Erythroblast (primary cell): Measurements from ENCODE around the gene NPLOC4.

Source experiments
- DNase-seq, 2 experiments: peaks; one replicate each; lab custom pipeline; 2025; lab: John Stamatoyannopoulos, UW
- GATA1 ChIP-seq: IDR thresholded peaks from 2 replicates; pipeline ENCODE4 v1.6.1; 2011; ENCODE audit warnings: low read depth, mild to moderate bottlenecking, control low read depth, low read length, moderate library complexity
- POLR2A ChIP-seq: IDR thresholded peaks from 2 replicates; pipeline ENCODE4 v1.6.1; 2011; ENCODE audit warnings: mild to moderate bottlenecking, low read length

The NPLOC4 gene

GRCh38 chr17:81652906-81653771 is 16.2 kb upstream of the NPLOC4 start:
- TF ChIP-seq POLR2A: no peak
- TF ChIP-seq GATA1: no peak
- DNase-seq: peak; percentile 19 to 35

DNA sequence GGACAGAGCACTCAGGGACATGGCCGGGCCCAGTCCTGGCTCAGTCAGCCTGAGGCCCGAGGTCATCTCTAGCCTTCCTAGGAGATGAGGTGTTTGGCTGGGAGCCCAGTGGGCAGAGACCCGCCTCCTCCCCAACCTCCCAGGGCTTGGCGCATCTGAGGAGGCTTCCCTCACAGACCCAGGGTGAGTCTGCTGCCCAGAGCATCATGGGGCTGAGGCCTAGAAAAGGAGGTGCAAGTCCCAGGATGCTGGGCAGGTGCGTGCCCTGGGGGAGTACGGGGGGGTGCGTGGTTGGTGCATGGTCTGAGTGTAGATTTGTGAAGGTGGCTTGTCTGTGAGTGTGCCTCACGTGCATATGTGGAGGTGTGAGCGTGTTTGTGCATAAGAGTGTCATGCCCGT is 14.8 kb upstream of the NPLOC4 start:
- peak; percentile 66 to 67 for DNase-seq
- TF ChIP-seq GATA1 (no peak), POLR2A (no peak)

DNA sequence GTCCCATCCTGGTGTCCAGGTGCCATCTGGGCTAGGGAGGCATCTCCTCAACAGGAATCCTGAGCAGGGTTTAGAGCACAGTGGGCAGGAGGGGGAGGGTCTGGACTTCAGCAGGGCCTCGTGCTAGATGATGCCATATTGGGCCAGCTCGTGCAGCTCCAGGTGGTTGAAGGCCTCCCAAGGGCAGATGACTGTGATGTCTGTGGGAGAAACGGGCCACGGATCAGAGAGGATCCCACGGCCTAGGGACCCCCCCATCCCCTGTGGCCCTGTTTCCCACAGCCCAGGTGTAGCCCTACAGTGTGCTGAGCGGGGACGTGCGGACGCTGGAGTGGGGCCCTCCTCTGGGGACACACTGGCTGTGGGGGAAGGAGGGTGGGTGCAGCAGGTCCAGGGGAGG is 14.0 kb upstream of the NPLOC4 start:
- no peak for DNase-seq
- no peak for TF ChIP-seq POLR2A
- no peak for TF ChIP-seq GATA1

DNA sequence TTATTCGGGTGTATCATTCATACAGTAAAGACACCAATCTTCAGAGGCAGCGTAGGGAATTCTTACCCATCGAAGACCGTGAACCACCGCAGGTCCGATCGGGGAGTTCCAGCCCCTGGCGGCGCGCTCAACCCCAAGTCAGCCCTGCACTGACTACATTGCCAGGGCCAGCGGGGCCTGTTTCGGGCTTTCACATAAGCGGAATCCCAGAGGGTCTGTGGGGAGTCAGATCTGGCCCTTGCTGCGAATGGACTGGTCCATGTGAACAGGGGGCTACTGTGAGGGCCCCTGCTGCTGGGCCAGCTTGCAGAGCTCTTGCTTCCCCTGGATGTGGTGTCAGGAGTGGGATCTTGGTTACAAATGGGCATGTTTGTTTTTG is 11.8 kb upstream of the NPLOC4 start:
- TF ChIP-seq GATA1: no peak
- no peak for TF ChIP-seq POLR2A
- DNase-seq: peak; percentile 17 to 25

DNA sequence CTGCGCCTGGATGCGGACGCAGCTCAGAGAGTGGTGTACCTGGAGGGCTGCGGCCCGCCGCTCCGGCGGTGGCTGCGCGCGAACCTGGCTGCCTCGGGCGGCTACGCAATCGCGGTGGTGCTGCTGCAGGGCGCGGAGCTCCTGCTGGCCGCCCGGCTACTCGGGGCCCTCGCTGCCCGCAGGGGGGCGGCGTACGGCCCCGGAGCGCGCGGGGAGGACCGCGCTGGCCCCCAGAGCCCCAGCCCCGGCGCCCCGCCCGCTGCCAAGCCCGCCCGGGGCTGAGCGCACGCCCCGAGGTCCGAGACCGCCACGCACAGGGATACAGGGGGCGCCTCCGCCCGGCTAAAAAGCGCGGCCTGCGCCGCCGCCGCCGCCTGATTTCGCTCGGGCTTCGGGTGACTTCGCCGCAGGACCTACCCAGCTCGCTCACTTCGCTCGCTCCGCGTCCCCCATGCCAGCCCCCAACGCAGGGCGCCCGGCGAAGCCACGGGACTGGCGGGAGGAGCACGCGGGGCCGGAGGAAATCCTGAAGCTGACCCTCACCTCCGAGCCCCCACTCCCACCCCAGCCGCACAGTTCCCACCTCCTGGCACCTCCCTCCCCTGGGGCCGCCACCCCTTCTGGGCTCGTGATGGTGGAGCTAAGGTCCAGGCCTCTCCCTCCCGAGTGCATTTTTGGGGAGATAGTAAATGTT is 11.2 kb upstream of the NPLOC4 start:
- DNase-seq: peak; percentile 30 to 34
- TF ChIP-seq POLR2A (no peak), GATA1 (no peak)

GRCh38 chr17:81647640-81648012 is 10.7 kb upstream of the NPLOC4 start:
- TF ChIP-seq POLR2A: no peak
- TF ChIP-seq GATA1: no peak
- DNase-seq: no peak

GRCh38 chr17:81646869-81647600 is 10.1 kb upstream of the NPLOC4 start:
- TF ChIP-seq GATA1: no peak
- peak; percentile 53 for TF ChIP-seq POLR2A
- peak; percentile 80 to 91 for DNase-seq

DNA sequence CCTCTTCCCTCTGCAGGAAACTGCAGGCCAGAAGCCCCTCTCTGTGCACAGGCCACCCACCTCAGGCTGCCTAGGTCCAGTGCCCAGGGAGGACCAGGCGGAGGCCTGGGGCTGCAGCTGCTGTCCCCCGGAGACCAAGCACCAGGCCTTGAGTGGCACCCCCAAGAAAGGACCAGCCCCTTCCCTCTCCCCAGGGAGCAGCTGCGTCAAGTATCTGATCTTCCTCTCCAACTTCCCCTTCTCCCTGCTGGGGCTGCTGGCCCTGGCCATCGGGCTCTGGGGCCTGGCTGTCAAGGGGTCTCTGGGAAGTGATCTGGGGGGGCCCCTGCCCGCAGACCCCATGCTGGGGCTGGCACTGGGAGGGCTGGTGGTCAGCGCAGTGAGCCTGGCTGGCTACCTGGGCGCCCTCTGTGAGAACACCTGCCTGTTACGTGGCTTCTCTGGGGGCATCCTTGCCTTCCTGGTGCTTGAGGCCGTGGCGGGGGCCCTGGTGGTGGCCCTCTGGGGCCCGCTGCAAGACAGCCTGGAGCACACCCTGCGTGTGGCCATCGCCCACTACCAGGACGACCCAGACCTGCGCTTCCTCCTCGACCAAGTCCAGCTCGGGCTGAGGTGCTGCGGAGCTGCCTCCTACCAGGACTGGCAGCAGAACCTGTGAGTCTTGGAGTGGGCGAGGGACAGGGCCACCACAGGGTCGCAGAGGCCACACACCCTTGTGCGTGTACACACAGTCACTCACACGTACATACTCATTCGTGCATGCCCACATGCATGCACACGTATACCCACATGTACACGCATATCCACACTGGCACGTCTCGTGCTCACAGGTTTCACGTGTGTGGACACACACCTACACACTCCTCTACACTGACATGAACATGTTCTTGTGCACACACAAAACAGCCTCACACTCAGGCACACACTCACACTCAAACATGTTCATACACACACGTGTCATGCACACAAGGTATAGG is 8.4 kb upstream of the NPLOC4 start:
- peak in 1 of 2 experiments; percentile 15 for DNase-seq
- TF ChIP-seq POLR2A: no peak
- no peak for TF ChIP-seq GATA1

- DNase-seq: no peak
- no peak for TF ChIP-seq POLR2A
- no peak for TF ChIP-seq GATA1
These were observed 7.6 kb upstream of the NPLOC4 start for GRCh38 chr17:81644496-81644895.

GRCh38 chr17:81641825-81642489 is 5.0 kb upstream of the NPLOC4 start:
- peak in 1 of 2 experiments; percentile 28 for DNase-seq
- TF ChIP-seq GATA1: no peak
- no peak for TF ChIP-seq POLR2A

DNA sequence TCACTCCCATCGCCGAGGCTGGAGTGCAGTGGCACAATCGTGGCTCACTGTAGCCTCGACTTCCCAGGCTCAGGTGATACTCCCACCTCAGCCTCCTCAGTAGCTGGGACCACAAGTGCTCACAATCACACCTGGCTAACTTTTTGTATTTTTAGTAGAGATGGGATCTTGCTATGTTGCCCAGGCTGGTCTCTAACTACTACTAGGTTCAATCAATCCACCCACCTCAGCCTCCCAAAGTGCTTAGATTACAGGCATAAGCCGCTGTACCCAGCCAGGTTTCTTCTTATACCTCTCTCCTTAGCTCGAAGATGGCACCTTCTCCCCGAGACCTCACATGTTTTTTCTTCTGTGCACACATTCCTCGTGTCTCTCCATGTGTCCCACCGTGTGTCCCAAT is 3.1 kb upstream of the NPLOC4 start:
- DNase-seq: no peak
- TF ChIP-seq GATA1: no peak
- TF ChIP-seq POLR2A: no peak

GRCh38 chr17:81638683-81639082 is 1.8 kb upstream of the NPLOC4 start:
- TF ChIP-seq GATA1 (no peak), POLR2A (no peak)
- peak; percentile 43 to 64 for DNase-seq
